Left colon (tissue), 2 donors: ENCODE data around the gene PAK5. TPM values are rescaled to one million over a fixed set of nuclear protein-coding genes. Genes with fewer than 3 reads are reported as not detected.

Experiments
- ATAC-seq: fragments of 200-7000 bp; cut with Tn5 transposase; one replicate; pipeline ENCODE4 v1.9.1; 2020; ENCODE audit warnings: mild to moderate bottlenecking, moderate library complexity
- DNase-seq, 2 donors: peaks; one replicate each; pipeline ENCODE4 v3.0.0-alpha.2; 2020
- intact Hi-C, 2 donors: fragments of 100-400 bp; cut with DNase I in 1 of 2; cut with micrococcal nuclease in 1 of 2; formaldehyde crosslinking; loops; one replicate each; pipeline versions ENCODE4 v1.11.2 to v1.14.0; 2022; cut with DNase I, micrococcal nuclease
- total RNA-seq, 2 donors: library from RNA; stranded (reverse); fragmentation: NEBNext Ultra II Directional; extraction: Animal tissue kit (Norgen Biotek cat#: 25700); gene quantifications; one replicate each; pipeline ENCODE4 v1.2.1, GENCODE V29; 2021
- donor health status: DM: no; HTN: no; CAD: no.
- donor health status: DM: yes; HTN: yes; CAD: no.

The PAK5 gene
- total RNA-seq, 2 donors from 2014 or later = not detected

DNA sequence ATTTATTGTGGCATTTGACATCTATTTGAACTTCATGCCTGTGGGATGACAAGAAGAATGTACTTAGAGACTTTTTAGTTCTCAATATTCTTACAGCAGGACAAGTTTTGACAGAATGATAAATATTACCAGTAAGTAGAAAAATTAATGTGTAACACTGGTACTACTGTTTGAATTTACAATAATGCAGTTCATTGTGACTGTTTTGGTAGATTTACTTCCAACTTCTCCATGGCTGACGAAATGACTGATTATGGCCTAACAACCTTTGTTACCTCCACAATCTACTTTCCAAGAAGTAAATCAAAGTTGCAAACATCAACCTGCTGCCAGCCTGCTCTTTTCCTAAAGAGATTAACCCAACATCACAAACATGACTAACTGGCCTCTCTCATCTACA is 38.5 kb downstream of the PAK5 start:
- DNase-seq = no peak

GRCh38 chr20:9794831-9795230 is 44.0 kb downstream of the PAK5 start:
- ATAC-seq (no peak), DNase-seq (no peak)
- intact Hi-C loops = no loop called here

More for the DNA sequence above, 38.5 kb downstream of the PAK5 start:
- ATAC-seq = no peak
- intact Hi-C loops = no loop called here

- DNase-seq = no peak
- intact Hi-C loops = no loop called here
- no peak for ATAC-seq
Observed at GRCh38 chr20:9792674-9793073, 46.2 kb downstream of the PAK5 start.

- intact Hi-C loops = no loop called here
- DNase-seq (no peak), ATAC-seq (no peak)
Observed at GRCh38 chr20:9789131-9789530, 49.7 kb downstream of the PAK5 start.

DNA sequence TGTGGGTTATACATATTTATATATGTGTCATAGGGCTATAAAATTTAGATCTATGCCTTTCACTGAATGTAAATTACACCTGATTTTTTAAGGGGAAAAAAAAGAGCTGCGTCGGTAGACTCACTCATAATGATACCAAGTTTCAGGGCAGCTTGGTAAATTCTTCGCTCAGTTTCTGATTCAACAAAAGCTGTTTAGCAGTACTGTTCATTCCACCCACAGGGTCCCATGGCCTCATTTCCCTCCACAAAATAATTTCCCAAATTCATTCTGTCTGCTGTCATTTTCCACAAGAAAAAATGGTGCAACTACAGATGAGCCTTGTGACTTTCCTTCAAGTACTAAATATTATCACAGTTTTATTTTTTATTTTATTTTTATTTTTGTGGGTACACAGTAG is 63.7 kb downstream of the PAK5 start:
- DNase-seq (no peak), ATAC-seq (no peak)
- intact Hi-C loops = no loop called here

GRCh38 chr20:9769954-9770353 is 68.9 kb downstream of the PAK5 start:
- no peak for DNase-seq
- no peak for ATAC-seq
- intact Hi-C loops = no loop called here

DNA sequence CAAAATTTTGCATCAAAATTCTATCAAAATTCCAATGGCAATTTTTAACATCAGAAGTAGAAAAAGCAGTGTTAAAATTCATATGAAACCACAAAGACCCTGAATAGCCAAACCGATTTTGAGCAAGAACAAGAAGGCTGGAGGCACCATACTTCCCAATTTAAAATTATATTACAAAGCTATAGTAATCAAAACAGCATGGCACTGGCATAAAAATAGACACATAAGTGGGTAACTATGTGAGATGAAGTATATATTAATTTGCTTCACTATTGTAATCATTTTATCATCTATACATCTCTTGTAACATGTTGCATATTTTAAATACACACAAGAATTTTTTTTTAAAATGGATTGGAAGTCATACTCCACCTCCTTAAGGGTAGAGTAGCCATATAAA is 77.4 kb downstream of the PAK5 start:
- ATAC-seq = no peak
- no peak for DNase-seq
- intact Hi-C loops = no loop called here

DNA sequence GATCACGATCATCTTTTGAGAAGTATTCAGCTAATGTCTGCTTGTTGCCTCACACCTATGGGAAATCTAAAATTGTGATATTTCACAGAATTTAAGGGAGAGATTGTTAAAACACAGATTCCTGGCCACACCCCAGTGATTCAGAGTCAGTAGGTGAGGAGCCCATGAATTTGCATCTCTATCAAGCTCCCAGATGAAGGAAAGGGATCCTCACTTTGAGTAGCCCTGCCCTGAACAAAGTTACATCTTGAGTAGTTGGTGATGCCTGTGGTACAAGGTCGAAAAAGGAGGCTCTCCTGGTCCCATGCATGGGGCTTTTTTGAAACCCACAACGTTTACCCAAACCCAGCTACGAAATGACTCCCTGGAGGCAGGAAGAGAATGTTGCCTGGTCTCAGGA is 79.5 kb downstream of the PAK5 start:
- intact Hi-C loops = no loop called here
- DNase-seq (no peak), ATAC-seq (no peak)

GRCh38 chr20:9758752-9759151 is 80.1 kb downstream of the PAK5 start:
- ATAC-seq (no peak), DNase-seq (no peak)
- intact Hi-C loops = no loop called here

- intact Hi-C loops = no loop called here
- ATAC-seq = no peak
- no peak for DNase-seq
Observed at GRCh38 chr20:9756660-9757059, 82.2 kb downstream of the PAK5 start.

DNA sequence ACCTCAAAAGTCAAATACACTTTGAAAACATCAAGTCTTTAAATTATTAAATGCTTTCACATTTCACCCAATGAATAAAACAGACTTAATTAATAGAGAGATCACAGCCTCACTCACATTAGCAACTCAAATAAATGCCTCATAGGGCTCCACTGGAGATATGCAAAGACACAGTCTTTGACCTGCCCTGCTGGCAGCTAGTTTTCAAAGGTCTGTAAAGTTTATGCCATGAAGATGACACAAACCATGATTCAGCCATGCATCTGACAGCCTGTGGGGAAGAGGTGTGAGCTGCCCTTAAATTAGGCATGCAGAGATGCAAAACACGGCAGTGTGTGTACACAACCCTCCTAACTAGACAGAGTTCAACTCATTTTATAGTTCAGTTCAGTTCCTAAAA is 83.6 kb downstream of the PAK5 start:
- ATAC-seq = no peak
- intact Hi-C loops = no loop called here
- DNase-seq = no peak

- ATAC-seq = no peak
- intact Hi-C loops = no loop called here
- no peak for DNase-seq
Observed at GRCh38 chr20:9744551-9744950, 94.3 kb downstream of the PAK5 start.

DNA sequence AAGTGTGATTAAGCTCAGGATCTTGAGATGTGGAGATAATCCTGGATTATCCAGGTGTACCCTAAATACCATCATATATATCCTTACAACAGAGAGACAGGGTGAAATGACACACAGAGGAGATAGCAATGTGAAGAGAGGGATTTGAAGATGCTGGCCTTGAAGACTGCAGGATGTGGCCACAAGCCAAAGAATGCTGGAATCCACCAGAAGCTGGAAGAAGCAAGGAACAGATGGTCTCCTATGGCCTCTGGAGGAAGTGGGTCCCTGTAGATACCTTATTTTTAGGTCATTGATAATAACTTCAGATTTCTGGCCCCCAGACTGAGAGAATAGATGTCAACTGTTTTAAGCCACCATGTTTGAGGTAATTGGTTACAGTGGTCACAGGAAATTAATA is 95.0 kb downstream of the PAK5 start:
- intact Hi-C loops = no loop called here
- DNase-seq = no peak
- no peak for ATAC-seq

- intact Hi-C loops = no loop called here
- DNase-seq (no peak), ATAC-seq (no peak)
Observed at GRCh38 chr20:9742821-9743220, 96.1 kb downstream of the PAK5 start.

GRCh38 chr20:9741996-9742395 is 96.9 kb downstream of the PAK5 start:
- no peak for ATAC-seq
- intact Hi-C loops = no loop called here
- DNase-seq = no peak

DNA sequence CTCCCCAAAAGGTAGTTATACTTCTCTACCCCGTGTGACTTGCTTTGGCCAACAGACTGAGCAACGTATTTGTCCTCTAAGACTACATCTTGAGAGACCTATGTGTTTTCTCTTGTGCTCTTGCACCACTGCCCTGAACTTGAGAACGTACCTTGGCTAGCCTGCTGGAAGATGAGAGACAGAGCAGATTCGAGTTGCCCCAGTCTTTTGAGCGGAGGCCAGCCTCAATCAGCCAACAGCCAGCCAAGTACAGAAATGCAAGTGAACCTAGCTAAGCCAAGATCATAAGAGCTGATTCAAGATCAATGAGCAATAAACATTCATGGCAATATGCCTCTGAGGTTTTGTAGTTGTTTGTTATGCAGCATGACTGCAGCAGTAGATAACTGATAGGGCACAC is 98.4 kb downstream of the PAK5 start:
- intact Hi-C loops = no loop called here
- DNase-seq (no peak), ATAC-seq (no peak)

DNA sequence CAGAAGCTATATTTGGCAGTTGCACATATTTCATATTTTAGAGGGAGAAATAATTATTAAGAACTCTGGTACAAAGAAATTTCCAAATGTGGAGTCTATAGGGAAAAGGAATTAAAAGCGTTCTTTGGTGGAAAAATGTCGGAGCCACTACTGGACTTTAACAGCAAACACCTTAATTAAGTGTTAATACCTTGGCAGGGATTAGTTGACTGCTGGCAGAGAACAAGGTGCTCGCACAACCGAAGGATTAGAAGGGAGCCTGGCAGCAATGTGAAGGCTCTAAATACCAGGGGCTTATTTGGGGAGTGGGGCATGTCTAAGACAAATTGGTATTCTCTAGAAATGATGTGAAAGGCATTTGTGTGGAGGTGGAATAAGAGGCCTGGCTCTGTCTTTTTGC is 98.9 kb downstream of the PAK5 start:
- no peak for DNase-seq
- no peak for ATAC-seq
- intact Hi-C loops = no loop called here

DNA sequence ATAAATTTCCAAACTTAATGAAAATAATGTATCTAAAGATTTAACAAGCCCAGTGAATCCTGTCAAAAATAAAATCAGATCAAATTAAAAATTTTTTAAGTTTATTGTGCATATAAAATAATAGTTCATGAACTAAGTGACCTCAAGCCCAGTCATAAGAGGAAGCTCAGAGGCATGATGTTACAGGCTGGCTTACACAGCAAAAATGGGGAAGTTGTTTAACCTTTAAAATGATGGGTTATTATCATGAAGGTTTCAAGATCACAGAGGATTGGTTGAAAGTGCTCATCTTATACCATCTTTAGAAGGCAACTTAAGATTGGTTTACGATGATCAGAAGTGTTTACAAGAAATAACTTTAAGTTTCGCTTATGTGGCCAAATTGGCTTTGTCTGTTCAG is 102.5 kb downstream of the PAK5 start:
- intact Hi-C loops = no loop called here
- ATAC-seq (no peak), DNase-seq (no peak)

- DNase-seq (no peak), ATAC-seq (no peak)
- intact Hi-C loops = no loop called here
Observed at GRCh38 chr20:9723501-9724202, 115.2 kb downstream of the PAK5 start.

DNA sequence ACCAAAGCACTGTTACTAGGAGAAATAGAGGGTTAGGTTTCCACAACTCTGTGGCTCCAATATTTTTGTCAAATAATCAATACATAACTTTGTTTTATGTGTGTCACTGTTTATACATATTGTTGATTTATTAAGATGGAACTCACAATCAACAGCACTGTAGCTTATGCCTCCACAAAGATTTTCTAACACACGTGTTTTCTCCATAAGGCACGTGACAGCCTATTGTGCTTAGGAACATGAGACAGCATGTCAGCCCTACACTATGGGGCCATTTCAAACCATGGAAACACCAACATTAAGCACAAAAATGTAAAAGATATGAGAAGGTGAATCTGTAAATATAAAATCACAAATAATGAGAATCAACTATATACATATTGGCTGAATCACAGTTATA is 127.0 kb downstream of the PAK5 start:
- DNase-seq = no peak
- ATAC-seq = no peak
- intact Hi-C loops = no loop called here

GRCh38 chr20:9710685-9711084 is 128.2 kb downstream of the PAK5 start:
- intact Hi-C loops = no loop called here
- ATAC-seq (no peak), DNase-seq (no peak)
